Uterus (tissue), 2 donors: ENCODE results near the gene THRB.

Experiments used
- CTCF ChIP-seq, 4 experiments: fragments of 200-600 bp in 2 of 4; fragments of 450-650 bp in 2 of 4; sonication (generic) in 2 of 4; IDR thresholded peaks; one replicate each; pipeline ENCODE4 v1.5.1; 2016 to 2019; ENCODE audit warnings: antibody characterized with exemption in 4 of 4, mild to moderate bottlenecking in 2 of 4, moderate library complexity in 1 of 4
- POLR2A ChIP-seq, 2 donors: fragments of 450-650 bp; IDR thresholded peaks; one replicate each; pipeline ENCODE4 v1.6.1; 2016; ENCODE audit warnings: antibody characterized with exemption in 2 of 2, mild to moderate bottlenecking in 1 of 2, moderate library complexity in 1 of 2

- TF ChIP-seq CTCF (IDR thresholded peaks at IDR 0.05) (no peak), POLR2A (IDR thresholded peaks at IDR 0.05) (no peak)
These were observed 339.9 kb downstream of the THRB start for GRCh38 chr3:24154781-24155180.
